WTC11 (cell line): ENCODE measurements around the gene OXLD1. TPM values are rescaled to one million over a fixed set of nuclear protein-coding genes. Genes with fewer than 3 reads are reported as not detected.
A peak's percentile ranks its signal among the peaks of the same experiment; 100 is the strongest.

Experiments used
- ATAC-seq: fragments of 200-7000 bp; cut with Tn5 transposase; 2 replicates; pipeline ENCODE4 v1.10.0; 2021; ENCODE audit warnings: mild to moderate bottlenecking, moderate library complexity
- CTCF ChIA-PET: fragments of 300-600 bp; sonication (Branson Sonifier 250); formaldehyde crosslinking; loops from one replicate; lab custom pipeline; 2021; ENCODE audit warnings: antibody characterized with exemption; lab: Charles Lee
- POLR2A ChIA-PET: fragments of 350-600 bp; sonication (Branson Sonifier 250); formaldehyde crosslinking; loops from one replicate; lab custom pipeline; 2021; ENCODE audit warnings: antibody characterized with exemption; lab: Charles Lee
- DNase-seq: peaks from one replicate; pipeline ENCODE4 v3.0.0; 2021; ENCODE audit warnings: low spot score
- H3K27ac Mint-ChIP-seq: 2 replicates; pipeline ENCODE4 v1.8.0; 2021; ENCODE audit warnings: mixed read lengths
- H3K27me3 Mint-ChIP-seq: 2 replicates; pipeline ENCODE4 v1.8.0; 2021; ENCODE audit warnings: low read depth, mild to moderate bottlenecking, moderate library complexity, mixed read lengths
- H3K36me3 Mint-ChIP-seq: 2 replicates; pipeline ENCODE4 v1.8.0; 2021; ENCODE audit warnings: mixed read lengths
- H3K4me1 Mint-ChIP-seq: 2 replicates; pipeline ENCODE4 v1.8.0; 2022; ENCODE audit warnings: mixed read lengths
- H3K4me3 Mint-ChIP-seq: 2 replicates; pipeline ENCODE4 v1.8.0; 2021; ENCODE audit warnings: mild to moderate bottlenecking, moderate library complexity, mixed read lengths
- H3K9me3 Mint-ChIP-seq: 2 replicates; pipeline ENCODE4 v1.8.0; 2021; ENCODE audit warnings: mixed read lengths
- CREM ChIP-seq: sonication (generic); formaldehyde crosslinking; IDR thresholded peaks from 2 replicates; pipeline ENCODE4 v1.8.1; 2022; ENCODE audit warnings: mild to moderate bottlenecking, missing genetic modification reagents, moderate library complexity
- FOXJ3 ChIP-seq: sonication (generic); formaldehyde crosslinking; IDR thresholded peaks from 2 replicates; pipeline ENCODE4 v1.9.0; 2021; ENCODE audit warnings: missing genetic modification reagents, mild to moderate bottlenecking, borderline replicate concordance
- FOXK1 ChIP-seq: sonication (generic); formaldehyde crosslinking; IDR thresholded peaks from 2 replicates; pipeline ENCODE4 v1.8.0; 2022; ENCODE audit warnings: mild to moderate bottlenecking, moderate library complexity, missing genetic modification reagents
- GABPB1 ChIP-seq: sonication (generic); formaldehyde crosslinking; IDR thresholded peaks from 2 replicates; pipeline ENCODE4 v1.8.1; 2023; ENCODE audit warnings: mild to moderate bottlenecking, missing genetic modification reagents
- JAZF1 ChIP-seq: fragments of 250-450 bp; sonication (Bioruptor Pico); IDR thresholded peaks from 2 replicates; pipeline ENCODE4 v1.9.0; 2021; ENCODE audit warnings: moderate library complexity, mild to moderate bottlenecking, inconsistent platforms
- JUN ChIP-seq: sonication (generic); formaldehyde crosslinking; IDR thresholded peaks from 2 replicates; pipeline ENCODE4 v1.8.0; 2023; ENCODE audit warnings: mild to moderate bottlenecking, missing genetic modification reagents
- NR2C2 ChIP-seq: sonication (generic); formaldehyde crosslinking; IDR thresholded peaks from 2 replicates; pipeline ENCODE4 v1.8.0; 2022; ENCODE audit warnings: mild to moderate bottlenecking, missing genetic modification reagents
- TEAD1 ChIP-seq: sonication (generic); formaldehyde crosslinking; IDR thresholded peaks from 2 replicates; pipeline ENCODE4 v1.8.0; 2022; ENCODE audit warnings: mild to moderate bottlenecking, missing genetic modification reagents
- ZNF121 ChIP-seq: sonication (generic); formaldehyde crosslinking; IDR thresholded peaks from 2 replicates; pipeline ENCODE4 v1.8.0; 2023; ENCODE audit warnings: missing genetic modification reagents
- ZNF219 ChIP-seq: sonication (generic); formaldehyde crosslinking; IDR thresholded peaks from 2 replicates; pipeline ENCODE4 v1.8.0; 2023; ENCODE audit warnings: missing genetic modification reagents, mild to moderate bottlenecking, borderline replicate concordance
- ZNF232 ChIP-seq: sonication (generic); formaldehyde crosslinking; IDR thresholded peaks from 2 replicates; pipeline ENCODE4 v1.8.0; 2022; ENCODE audit warnings: mild to moderate bottlenecking, missing genetic modification reagents
- ZNF263 ChIP-seq: sonication (generic); formaldehyde crosslinking; IDR thresholded peaks from 2 replicates; pipeline ENCODE4 v1.8.1; 2022; ENCODE audit warnings: low read depth, mild to moderate bottlenecking, moderate library complexity, missing genetic modification reagents
- ZNF671 ChIP-seq: fragments of 250-450 bp; sonication (Bioruptor Pico); IDR thresholded peaks from 2 replicates; pipeline ENCODE4 v1.8.0; 2021; ENCODE audit warnings: mild to moderate bottlenecking
- total RNA-seq: library from RNA; stranded (reverse); gene quantifications from 3 replicates; pipeline ENCODE4 v1.2.3, GENCODE V29; 2021
- TF ChIP-seq, protein P1 (sequence below): sonication (generic); formaldehyde crosslinking; IDR thresholded peaks from 2 replicates; pipeline ENCODE4 v1.8.0; 2023; ENCODE audit warnings: missing genetic modification reagents
- TF ChIP-seq, protein P2 (sequence below): sonication (generic); formaldehyde crosslinking; IDR thresholded peaks from 2 replicates; pipeline ENCODE4 v1.8.0; 2023; ENCODE audit warnings: mild to moderate bottlenecking, missing genetic modification reagents
- TF ChIP-seq, protein P3 (sequence below): sonication (generic); formaldehyde crosslinking; IDR thresholded peaks from 2 replicates; pipeline ENCODE4 v1.8.1; 2022; ENCODE audit warnings: mild to moderate bottlenecking, missing genetic modification reagents, moderate library complexity, borderline replicate concordance
- TF ChIP-seq, protein P4 (sequence below): sonication (generic); formaldehyde crosslinking; IDR thresholded peaks from 2 replicates; pipeline ENCODE4 v1.8.1; 2023; ENCODE audit warnings: mild to moderate bottlenecking, missing genetic modification reagents
- TF ChIP-seq, protein P5 (sequence below): sonication (generic); formaldehyde crosslinking; conservative IDR thresholded peaks from 2 replicates; pipeline ENCODE4 v1.8.1; 2022; ENCODE audit warnings: mild to moderate bottlenecking, missing genetic modification reagents
- TF ChIP-seq, protein P6 (sequence below): sonication (generic); formaldehyde crosslinking; IDR thresholded peaks from 2 replicates; pipeline ENCODE4 v1.8.1; 2022; ENCODE audit warnings: low read depth, mild to moderate bottlenecking, moderate library complexity, missing genetic modification reagents, borderline replicate concordance
- TF ChIP-seq, protein P7 (sequence below): sonication (generic); formaldehyde crosslinking; IDR thresholded peaks from 2 replicates; pipeline ENCODE4 v1.8.0; 2023; ENCODE audit warnings: missing genetic modification reagents, mild to moderate bottlenecking, borderline replicate concordance

Gene OXLD1
- total RNA-seq, 1 experiment from 2014 or later: 49.6 TPM

DNA sequence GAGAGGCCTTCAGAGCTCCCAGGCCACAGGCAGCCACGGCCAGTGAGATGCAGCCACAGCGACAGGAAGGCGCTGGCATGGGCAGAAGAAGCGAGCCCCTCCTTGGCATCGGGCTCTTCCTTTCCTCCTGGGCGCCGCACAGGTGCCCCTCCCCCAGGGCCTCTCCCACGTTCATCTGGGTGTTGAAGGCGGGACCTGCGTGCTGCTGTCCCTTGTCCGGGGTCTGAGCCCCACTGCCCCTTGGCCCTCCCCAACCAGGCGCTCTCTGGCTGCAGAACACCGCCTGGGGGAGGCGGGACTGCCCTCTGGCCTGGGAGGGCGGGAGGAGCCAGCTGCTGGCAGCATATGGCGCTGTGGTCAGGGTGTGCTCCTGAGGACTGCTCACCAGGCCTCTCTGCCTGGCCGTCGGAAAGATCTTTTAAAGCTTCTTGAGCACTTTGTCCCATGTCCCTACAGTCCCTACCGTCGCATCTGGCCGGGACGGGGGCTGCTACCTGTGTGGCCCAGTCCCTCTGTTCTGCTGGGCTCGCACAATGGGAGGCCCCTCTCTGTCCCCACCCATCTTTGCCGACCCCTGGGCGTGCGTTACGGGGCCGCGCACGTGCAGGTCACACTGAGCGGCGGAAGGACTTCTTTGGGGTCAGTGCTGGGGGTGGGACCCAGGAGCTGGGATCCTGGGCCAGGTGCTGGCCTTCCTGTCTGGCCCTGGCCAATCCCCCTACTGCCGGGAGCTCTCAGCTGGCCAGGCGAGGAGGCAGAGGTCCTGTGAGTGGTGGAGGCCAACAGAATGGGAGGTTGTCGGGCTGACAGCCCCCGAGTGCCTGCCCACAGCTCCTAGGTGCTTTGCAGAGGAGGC is 47.4 kb upstream of the OXLD1 start:
- H3K4me1 Mint-ChIP-seq: peaks cover 24% of the 10 kb centered on the region
- CTCF ChIA-PET: interaction anchor here (0.9 to 1.4 kb wide), 6 partner anchors 12 to 195 kb away, joined by 3 to 4 read pairs (median 4); no protein-coding TSS in a partner anchor
- no peaks in the 10 kb centered on the region for H3K9me3 Mint-ChIP-seq
- ATAC-seq (peak; percentile 3), DNase-seq (no peak)
- H3K27me3 Mint-ChIP-seq: peaks cover 2% of the 10 kb centered on the region; the same call in 1 of the 2 replicates
- H3K36me3 Mint-ChIP-seq: peaks cover 4% of the 10 kb centered on the region; the same call in 1 of the 2 replicates
- peak overlapping the region; percentile 92 for H3K4me3 Mint-ChIP-seq
- TF ChIP-seq GABPB1 (CRISPR knock-in tag): peak; percentile 45
- TF ChIP-seq FOXJ3 (CRISPR knock-in tag): no peak
- TF ChIP-seq, all 79 proteins: peak for 1
- no peak overlapping the region for H3K27ac Mint-ChIP-seq
- POLR2A ChIA-PET: interaction anchor here (1.1 to 1.4 kb wide), 3 partner anchors 8 to 317 kb away, joined by 3 read pairs; no protein-coding TSS in a partner anchor

DNA sequence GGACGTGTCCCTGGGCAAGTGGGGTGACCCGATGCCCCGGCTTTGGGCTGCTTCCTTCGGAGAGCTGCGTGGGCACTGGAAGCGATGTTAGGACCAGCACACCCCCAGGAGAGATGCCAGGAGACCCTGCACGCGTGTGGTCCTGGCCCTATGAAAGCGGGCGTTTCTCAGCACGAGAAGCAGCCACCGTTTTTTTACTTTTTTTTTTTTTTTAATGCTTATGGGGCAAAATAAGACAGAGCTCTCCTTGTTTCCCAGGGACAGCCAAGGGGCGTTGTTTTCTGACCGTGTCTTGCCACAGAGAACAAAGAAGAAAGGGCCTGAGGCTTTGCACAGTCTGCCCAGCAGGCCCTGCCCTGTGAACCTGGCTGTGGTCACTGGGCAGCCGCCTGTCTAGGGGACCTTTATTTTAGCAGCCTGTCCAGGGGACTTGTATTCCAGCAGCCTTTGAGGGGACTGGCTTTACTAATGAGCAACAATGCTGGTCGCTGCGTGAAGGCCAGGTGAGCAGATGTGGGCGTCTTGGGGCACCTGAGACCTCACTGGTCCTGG is 46.7 kb upstream of the OXLD1 start:
- no peak for DNase-seq
- H3K36me3 Mint-ChIP-seq: peaks cover 3% of the 10 kb centered on the region; the same call in 1 of the 2 replicates
- CTCF ChIA-PET: interaction anchor here (0.5 to 1.4 kb wide), 7 partner anchors 10 to 194 kb away, joined by 3 to 5 read pairs (median 4); partner anchors contain the start of gene MRPL12
- POLR2A ChIA-PET: interaction anchor here (1.4 kb wide), 1 partner anchor 8 kb away, joined by 3 read pairs; no protein-coding TSS in a partner anchor
- TF ChIP-seq, protein P1, sequence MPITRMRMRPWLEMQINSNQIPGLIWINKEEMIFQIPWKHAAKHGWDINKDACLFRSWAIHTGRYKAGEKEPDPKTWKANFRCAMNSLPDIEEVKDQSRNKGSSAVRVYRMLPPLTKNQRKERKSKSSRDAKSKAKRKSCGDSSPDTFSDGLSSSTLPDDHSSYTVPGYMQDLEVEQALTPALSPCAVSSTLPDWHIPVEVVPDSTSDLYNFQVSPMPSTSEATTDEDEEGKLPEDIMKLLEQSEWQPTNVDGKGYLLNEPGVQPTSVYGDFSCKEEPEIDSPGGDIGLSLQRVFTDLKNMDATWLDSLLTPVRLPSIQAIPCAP (CRISPR knock-in tag): no peak
- TF ChIP-seq NR2C2 (CRISPR knock-in tag) (no peak), ZNF671 (CRISPR knock-in tag) (no peak), FOXK1 (CRISPR knock-in tag) (no peak), TEAD1 (CRISPR knock-in tag) (no peak), JAZF1 (no peak), CREM (CRISPR knock-in tag) (no peak), ZNF232 (CRISPR knock-in tag) (no peak), ZNF263 (CRISPR knock-in tag) (no peak), ZNF121 (CRISPR knock-in tag) (no peak), JUN (CRISPR knock-in tag) (no peak), ZNF219 (CRISPR knock-in tag) (no peak)
- TF ChIP-seq, protein P2, sequence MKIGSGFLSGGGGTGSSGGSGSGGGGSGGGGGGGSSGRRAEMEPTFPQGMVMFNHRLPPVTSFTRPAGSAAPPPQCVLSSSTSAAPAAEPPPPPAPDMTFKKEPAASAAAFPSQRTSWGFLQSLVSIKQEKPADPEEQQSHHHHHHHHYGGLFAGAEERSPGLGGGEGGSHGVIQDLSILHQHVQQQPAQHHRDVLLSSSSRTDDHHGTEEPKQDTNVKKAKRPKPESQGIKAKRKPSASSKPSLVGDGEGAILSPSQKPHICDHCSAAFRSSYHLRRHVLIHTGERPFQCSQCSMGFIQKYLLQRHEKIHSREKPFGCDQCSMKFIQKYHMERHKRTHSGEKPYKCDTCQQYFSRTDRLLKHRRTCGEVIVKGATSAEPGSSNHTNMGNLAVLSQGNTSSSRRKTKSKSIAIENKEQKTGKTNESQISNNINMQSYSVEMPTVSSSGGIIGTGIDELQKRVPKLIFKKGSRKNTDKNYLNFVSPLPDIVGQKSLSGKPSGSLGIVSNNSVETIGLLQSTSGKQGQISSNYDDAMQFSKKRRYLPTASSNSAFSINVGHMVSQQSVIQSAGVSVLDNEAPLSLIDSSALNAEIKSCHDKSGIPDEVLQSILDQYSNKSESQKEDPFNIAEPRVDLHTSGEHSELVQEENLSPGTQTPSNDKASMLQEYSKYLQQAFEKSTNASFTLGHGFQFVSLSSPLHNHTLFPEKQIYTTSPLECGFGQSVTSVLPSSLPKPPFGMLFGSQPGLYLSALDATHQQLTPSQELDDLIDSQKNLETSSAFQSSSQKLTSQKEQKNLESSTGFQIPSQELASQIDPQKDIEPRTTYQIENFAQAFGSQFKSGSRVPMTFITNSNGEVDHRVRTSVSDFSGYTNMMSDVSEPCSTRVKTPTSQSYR (CRISPR knock-in tag): no peak
- TF ChIP-seq, protein P3, sequence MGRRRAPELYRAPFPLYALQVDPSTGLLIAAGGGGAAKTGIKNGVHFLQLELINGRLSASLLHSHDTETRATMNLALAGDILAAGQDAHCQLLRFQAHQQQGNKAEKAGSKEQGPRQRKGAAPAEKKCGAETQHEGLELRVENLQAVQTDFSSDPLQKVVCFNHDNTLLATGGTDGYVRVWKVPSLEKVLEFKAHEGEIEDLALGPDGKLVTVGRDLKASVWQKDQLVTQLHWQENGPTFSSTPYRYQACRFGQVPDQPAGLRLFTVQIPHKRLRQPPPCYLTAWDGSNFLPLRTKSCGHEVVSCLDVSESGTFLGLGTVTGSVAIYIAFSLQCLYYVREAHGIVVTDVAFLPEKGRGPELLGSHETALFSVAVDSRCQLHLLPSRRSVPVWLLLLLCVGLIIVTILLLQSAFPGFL: no peak
- TF ChIP-seq, protein P4, sequence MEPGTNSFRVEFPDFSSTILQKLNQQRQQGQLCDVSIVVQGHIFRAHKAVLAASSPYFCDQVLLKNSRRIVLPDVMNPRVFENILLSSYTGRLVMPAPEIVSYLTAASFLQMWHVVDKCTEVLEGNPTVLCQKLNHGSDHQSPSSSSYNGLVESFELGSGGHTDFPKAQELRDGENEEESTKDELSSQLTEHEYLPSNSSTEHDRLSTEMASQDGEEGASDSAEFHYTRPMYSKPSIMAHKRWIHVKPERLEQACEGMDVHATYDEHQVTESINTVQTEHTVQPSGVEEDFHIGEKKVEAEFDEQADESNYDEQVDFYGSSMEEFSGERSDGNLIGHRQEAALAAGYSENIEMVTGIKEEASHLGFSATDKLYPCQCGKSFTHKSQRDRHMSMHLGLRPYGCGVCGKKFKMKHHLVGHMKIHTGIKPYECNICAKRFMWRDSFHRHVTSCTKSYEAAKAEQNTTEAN (CRISPR knock-in tag): no peak
- TF ChIP-seq, protein P5, sequence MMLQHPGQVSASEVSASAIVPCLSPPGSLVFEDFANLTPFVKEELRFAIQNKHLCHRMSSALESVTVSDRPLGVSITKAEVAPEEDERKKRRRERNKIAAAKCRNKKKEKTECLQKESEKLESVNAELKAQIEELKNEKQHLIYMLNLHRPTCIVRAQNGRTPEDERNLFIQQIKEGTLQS (CRISPR knock-in tag): no peak
- TF ChIP-seq, protein P6, sequence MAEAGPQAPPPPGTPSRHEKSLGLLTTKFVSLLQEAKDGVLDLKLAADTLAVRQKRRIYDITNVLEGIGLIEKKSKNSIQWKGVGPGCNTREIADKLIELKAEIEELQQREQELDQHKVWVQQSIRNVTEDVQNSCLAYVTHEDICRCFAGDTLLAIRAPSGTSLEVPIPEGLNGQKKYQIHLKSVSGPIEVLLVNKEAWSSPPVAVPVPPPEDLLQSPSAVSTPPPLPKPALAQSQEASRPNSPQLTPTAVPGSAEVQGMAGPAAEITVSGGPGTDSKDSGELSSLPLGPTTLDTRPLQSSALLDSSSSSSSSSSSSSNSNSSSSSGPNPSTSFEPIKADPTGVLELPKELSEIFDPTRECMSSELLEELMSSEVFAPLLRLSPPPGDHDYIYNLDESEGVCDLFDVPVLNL (CRISPR knock-in tag): no peak
- TF ChIP-seq, protein P7, sequence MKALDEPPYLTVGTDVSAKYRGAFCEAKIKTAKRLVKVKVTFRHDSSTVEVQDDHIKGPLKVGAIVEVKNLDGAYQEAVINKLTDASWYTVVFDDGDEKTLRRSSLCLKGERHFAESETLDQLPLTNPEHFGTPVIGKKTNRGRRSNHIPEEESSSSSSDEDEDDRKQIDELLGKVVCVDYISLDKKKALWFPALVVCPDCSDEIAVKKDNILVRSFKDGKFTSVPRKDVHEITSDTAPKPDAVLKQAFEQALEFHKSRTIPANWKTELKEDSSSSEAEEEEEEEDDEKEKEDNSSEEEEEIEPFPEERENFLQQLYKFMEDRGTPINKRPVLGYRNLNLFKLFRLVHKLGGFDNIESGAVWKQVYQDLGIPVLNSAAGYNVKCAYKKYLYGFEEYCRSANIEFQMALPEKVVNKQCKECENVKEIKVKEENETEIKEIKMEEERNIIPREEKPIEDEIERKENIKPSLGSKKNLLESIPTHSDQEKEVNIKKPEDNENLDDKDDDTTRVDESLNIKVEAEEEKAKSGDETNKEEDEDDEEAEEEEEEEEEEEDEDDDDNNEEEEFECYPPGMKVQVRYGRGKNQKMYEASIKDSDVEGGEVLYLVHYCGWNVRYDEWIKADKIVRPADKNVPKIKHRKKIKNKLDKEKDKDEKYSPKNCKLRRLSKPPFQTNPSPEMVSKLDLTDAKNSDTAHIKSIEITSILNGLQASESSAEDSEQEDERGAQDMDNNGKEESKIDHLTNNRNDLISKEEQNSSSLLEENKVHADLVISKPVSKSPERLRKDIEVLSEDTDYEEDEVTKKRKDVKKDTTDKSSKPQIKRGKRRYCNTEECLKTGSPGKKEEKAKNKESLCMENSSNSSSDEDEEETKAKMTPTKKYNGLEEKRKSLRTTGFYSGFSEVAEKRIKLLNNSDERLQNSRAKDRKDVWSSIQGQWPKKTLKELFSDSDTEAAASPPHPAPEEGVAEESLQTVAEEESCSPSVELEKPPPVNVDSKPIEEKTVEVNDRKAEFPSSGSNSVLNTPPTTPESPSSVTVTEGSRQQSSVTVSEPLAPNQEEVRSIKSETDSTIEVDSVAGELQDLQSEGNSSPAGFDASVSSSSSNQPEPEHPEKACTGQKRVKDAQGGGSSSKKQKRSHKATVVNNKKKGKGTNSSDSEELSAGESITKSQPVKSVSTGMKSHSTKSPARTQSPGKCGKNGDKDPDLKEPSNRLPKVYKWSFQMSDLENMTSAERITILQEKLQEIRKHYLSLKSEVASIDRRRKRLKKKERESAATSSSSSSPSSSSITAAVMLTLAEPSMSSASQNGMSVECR (CRISPR knock-in tag): no peak
- peaks cover 24% of the 10 kb centered on the region for H3K4me1 Mint-ChIP-seq
- peak overlapping the region; percentile 92 for H3K4me3 Mint-ChIP-seq
- no peaks in the 10 kb centered on the region for H3K9me3 Mint-ChIP-seq
- ATAC-seq: no peak
- H3K27me3 Mint-ChIP-seq: peaks cover 2% of the 10 kb centered on the region; the same call in 1 of the 2 replicates
- peak overlapping the region; percentile 83 for H3K27ac Mint-ChIP-seq
